HCT116 (cell line): ENCODE results near the gene STK38L.

Experiments used
- EGR1 ChIP-seq: IDR thresholded peaks from 2 replicates; pipeline ENCODE4 v1.6.1; 2012; ENCODE audit warnings: low read depth
- EZH2phosphoT487 ChIP-seq: fragments of 200-600 bp; IDR thresholded peaks from 2 replicates; pipeline ENCODE4 v1.6.1; 2018; ENCODE audit warnings: antibody characterized with exemption, borderline replicate concordance
- MAX ChIP-seq: IDR thresholded peaks from 2 replicates; pipeline ENCODE4 v1.6.1; 2012
- POLR2A ChIP-seq: IDR thresholded peaks from 2 replicates; pipeline ENCODE4 v1.7.0; 2011; ENCODE audit warnings: borderline replicate concordance; ENCODE audit not compliant: insufficient read depth, insufficient read length; ENCODE audit errors: extremely low read depth
- POLR2AphosphoS5 ChIP-seq: IDR thresholded peaks from 2 replicates; pipeline ENCODE4 v1.6.1; 2011; ENCODE audit warnings: mild to moderate bottlenecking, low read depth, low read length, moderate library complexity
- SIN3A ChIP-seq: IDR thresholded peaks from 2 replicates; pipeline ENCODE4 v1.6.1; 2012; ENCODE audit warnings: low read depth
- TF ChIP-seq, protein P1 (sequence below), 3 experiments: fragments of 200-600 bp in 1 of 3; sonication (generic) in 1 of 3; IDR thresholded peaks in 2 of 3; conservative IDR thresholded peaks in 1 of 3; 2 replicates each; pipeline ENCODE4 v1.5.1; 2012 to 2017; ENCODE audit warnings: low read depth in 2 of 3, low read length in 2 of 3, antibody characterized with exemption in 1 of 3, borderline replicate concordance in 1 of 3, control low read depth in 1 of 3, mild to moderate bottlenecking in 1 of 3, mixed read lengths in 1 of 3, mixed run types in 1 of 3, moderate library complexity in 1 of 3; ENCODE audit not compliant: insufficient read depth in 1 of 3
- TF ChIP-seq, protein P2 (sequence below): IDR thresholded peaks from 2 replicates; pipeline ENCODE4 v1.6.1; 2012; ENCODE audit warnings: low read depth
- TF ChIP-seq, protein P3 (sequence below): IDR thresholded peaks from 2 replicates; pipeline ENCODE4 v1.6.1; 2012

GRCh38 chr12:27331927-27332324 is 87.8 kb downstream of the STK38L start:
- TF ChIP-seq POLR2AphosphoS5, result no peak
- TF ChIP-seq, protein P1, sequence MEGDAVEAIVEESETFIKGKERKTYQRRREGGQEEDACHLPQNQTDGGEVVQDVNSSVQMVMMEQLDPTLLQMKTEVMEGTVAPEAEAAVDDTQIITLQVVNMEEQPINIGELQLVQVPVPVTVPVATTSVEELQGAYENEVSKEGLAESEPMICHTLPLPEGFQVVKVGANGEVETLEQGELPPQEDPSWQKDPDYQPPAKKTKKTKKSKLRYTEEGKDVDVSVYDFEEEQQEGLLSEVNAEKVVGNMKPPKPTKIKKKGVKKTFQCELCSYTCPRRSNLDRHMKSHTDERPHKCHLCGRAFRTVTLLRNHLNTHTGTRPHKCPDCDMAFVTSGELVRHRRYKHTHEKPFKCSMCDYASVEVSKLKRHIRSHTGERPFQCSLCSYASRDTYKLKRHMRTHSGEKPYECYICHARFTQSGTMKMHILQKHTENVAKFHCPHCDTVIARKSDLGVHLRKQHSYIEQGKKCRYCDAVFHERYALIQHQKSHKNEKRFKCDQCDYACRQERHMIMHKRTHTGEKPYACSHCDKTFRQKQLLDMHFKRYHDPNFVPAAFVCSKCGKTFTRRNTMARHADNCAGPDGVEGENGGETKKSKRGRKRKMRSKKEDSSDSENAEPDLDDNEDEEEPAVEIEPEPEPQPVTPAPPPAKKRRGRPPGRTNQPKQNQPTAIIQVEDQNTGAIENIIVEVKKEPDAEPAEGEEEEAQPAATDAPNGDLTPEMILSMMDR (IDR thresholded peaks at IDR 0.05 in 2 of 3, conservative IDR thresholded peaks at IDR 0.05 in 1 of 3; ENCODE audit: borderline replicate concordance in 1 of 3, insufficient read depth in 1 of 3, low read depth in 2 of 3, low read length in 2 of 3), result no peak
- TF ChIP-seq POLR2A, result no peak
- TF ChIP-seq, protein P2, sequence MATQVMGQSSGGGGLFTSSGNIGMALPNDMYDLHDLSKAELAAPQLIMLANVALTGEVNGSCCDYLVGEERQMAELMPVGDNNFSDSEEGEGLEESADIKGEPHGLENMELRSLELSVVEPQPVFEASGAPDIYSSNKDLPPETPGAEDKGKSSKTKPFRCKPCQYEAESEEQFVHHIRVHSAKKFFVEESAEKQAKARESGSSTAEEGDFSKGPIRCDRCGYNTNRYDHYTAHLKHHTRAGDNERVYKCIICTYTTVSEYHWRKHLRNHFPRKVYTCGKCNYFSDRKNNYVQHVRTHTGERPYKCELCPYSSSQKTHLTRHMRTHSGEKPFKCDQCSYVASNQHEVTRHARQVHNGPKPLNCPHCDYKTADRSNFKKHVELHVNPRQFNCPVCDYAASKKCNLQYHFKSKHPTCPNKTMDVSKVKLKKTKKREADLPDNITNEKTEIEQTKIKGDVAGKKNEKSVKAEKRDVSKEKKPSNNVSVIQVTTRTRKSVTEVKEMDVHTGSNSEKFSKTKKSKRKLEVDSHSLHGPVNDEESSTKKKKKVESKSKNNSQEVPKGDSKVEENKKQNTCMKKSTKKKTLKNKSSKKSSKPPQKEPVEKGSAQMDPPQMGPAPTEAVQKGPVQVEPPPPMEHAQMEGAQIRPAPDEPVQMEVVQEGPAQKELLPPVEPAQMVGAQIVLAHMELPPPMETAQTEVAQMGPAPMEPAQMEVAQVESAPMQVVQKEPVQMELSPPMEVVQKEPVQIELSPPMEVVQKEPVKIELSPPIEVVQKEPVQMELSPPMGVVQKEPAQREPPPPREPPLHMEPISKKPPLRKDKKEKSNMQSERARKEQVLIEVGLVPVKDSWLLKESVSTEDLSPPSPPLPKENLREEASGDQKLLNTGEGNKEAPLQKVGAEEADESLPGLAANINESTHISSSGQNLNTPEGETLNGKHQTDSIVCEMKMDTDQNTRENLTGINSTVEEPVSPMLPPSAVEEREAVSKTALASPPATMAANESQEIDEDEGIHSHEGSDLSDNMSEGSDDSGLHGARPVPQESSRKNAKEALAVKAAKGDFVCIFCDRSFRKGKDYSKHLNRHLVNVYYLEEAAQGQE, result no peak
- no peak for TF ChIP-seq SIN3A
- TF ChIP-seq EZH2phosphoT487, result no peak
- TF ChIP-seq EGR1, result no peak
- TF ChIP-seq, protein P3, sequence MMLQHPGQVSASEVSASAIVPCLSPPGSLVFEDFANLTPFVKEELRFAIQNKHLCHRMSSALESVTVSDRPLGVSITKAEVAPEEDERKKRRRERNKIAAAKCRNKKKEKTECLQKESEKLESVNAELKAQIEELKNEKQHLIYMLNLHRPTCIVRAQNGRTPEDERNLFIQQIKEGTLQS, result no peak
- no peak for TF ChIP-seq MAX
